Muscle of leg (tissue), 11 donors: Measurements from ENCODE around the gene SEPTIN10. TPM values are rescaled to one million over a fixed set of nuclear protein-coding genes. Genes with fewer than 3 reads are reported as not detected.
A peak's percentile ranks its signal among the peaks of the same experiment; 100 is the strongest.

Experiments
- DNase-seq: peaks from one replicate; pipeline ENCODE4 v3.0.0; 2013
- H3K27ac ChIP-seq: one replicate; pipeline ENCODE4 v1.5.1; 2013; ENCODE audit warnings: mild to moderate bottlenecking, low read length, control low read depth
- H3K27me3 ChIP-seq: one replicate; pipeline ENCODE4 v1.6.1; 2013; ENCODE audit warnings: low read length; ENCODE audit not compliant: control insufficient read depth, insufficient read depth
- H3K36me3 ChIP-seq: one replicate; pipeline ENCODE4 v1.6.1; 2013; ENCODE audit warnings: low read length; ENCODE audit not compliant: control insufficient read depth, insufficient read depth
- H3K4me1 ChIP-seq: one replicate; pipeline ENCODE4 v1.6.1; 2013; ENCODE audit warnings: low read length; ENCODE audit not compliant: control insufficient read depth, insufficient read depth
- H3K4me3 ChIP-seq: one replicate; pipeline ENCODE4 v1.5.1; 2013; ENCODE audit warnings: low read length, control low read depth
- H3K9me3 ChIP-seq: replicated peaks from 2 replicates; pipeline ENCODE4 v1.6.1; 2013; ENCODE audit warnings: low read depth, low read length; ENCODE audit not compliant: control insufficient read depth
- WGBS: methylation state at CpG from one replicate; pipeline ENCODE4 v1.1.5; 2013; ENCODE audit warnings: missing lambda C conversion rate; ENCODE audit not compliant: insufficient coverage; 5-methylcytosine and 5-hydroxymethylcytosine counted together
- polyA plus RNA-seq, 8 donors: library from polyadenylated mRNA; unstranded; fragments of 120-200 nt; gene quantifications; one replicate each; pipeline versions ENCODE4 v1.2.1 to v1.2.3, GENCODE V29; 2013; ENCODE audit warnings: inconsistent platforms in 1 of 8, low replicate concordance in 1 of 8; ENCODE audit not compliant: insufficient read length in 8 of 8, insufficient read depth in 1 of 8
- total RNA-seq: library from RNA; stranded (reverse); fragments of 120-200 nt; gene quantifications from one replicate; pipeline ENCODE4 v1.2.4, GENCODE V29; 2013

SEPTIN10 gene
- total and polyA plus RNA-seq, 9 donors, result 66.7 to 109 (median 78.9) TPM

DNA sequence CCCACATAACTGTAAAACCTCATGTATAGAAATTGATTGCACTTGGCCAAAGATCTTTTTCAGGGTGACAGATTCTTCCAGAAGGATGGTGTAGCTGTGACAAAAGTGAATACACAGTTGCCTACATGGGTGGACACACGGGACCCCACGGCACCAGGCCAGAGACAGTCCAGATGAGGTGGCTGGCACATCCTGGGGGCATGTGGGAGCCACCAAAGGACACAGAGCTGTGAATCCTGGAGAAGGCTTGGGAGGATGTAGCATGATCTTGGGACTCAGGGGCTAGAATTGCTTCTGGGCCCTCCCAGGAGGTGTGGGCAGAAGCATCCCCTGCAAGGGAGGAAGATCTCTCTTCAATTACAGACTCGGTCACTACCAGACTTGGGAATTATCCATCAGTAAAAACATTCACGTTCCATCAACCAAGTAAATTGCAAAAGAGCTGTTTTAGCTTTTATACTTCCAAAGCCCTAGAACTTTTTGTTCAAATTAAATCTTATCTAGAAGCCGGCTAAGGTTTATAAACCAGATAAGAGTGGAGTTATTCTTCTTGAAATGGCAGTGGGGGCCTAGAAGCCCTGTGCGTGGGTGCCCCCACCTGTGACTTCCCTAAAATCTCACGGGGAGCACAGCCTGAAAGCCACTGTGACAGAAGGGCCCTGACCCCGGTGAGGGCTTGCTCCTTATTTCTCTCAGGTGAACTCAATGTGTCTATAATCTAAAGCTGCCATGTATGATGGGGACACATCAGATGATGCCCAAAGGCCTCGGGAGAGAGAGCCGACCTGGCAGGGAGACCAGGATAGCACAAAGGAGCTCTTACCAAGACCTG lies 81.7 kb downstream of the SEPTIN10 start:
- H3K36me3 ChIP-seq, result no peaks in the 10 kb centered on the region
- 89% methylated on average over 5 of the region's 10 CpGs for WGBS
- peaks cover 12% of the 10 kb centered on the region for H3K4me1 ChIP-seq
- no peak overlapping the region for H3K4me3 ChIP-seq
- peaks cover under 1% of the 10 kb centered on the region for H3K27me3 ChIP-seq
- H3K27ac ChIP-seq, result no peak overlapping the region
- DNase-seq, result no peak
- H3K9me3 ChIP-seq, result no peaks in the 10 kb centered on the region

DNA sequence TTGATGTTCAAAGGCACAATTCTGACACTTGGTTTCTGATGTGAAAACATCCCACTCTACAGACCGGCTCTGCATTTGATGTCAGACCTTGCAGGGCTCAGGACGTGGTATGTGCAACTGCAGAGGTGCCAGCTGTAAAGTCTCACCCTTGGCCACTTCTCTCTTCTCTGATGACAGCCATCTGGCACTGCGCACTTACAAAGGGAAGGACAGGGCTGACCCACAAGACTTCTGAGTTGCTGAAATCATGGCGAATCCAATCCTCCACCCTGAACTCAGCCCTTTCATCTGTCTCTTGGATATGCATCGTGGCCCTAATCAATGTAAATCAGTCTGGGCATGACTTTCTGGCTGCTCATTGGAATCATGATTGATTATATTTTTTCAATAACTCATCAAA lies 82.5 kb downstream of the SEPTIN10 start:
- Histone ChIP-seq H3K4me1 (peaks cover 12% of the 10 kb centered on the region), H3K27me3 (peaks cover 2% of the 10 kb centered on the region), H3K36me3 (no peaks in the 10 kb centered on the region), H3K27ac (no peak overlapping the region), H3K4me3 (no peak overlapping the region), H3K9me3 (no peaks in the 10 kb centered on the region)
- WGBS, result 78% methylated on average over 4 of the region's 5 CpGs
- no peak for DNase-seq

DNA sequence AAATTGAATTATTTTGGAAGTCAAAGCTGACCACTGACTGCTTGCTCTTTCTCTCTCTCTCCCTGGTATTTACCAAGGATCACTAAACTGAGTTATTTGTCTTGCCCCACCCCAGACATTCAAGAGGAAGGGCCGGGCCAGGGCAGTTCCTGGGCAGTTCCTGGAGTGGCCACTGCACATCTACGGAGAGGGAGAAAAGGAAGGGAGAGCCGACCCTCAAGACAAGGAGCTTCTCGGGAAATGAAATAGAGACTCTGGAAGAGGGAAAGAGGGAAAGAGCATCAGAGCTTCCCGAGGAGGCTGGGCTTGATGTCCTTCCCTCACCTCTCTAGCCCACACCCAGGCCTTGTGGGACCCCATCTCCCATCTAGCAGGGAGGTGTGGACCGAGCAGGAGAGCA lies 83.1 kb downstream of the SEPTIN10 start:
- Histone ChIP-seq H3K36me3 (no peaks in the 10 kb centered on the region), H3K4me3 (no peak overlapping the region), H3K27ac (no peak overlapping the region), H3K27me3 (peaks cover 2% of the 10 kb centered on the region), H3K4me1 (peaks cover 12% of the 10 kb centered on the region), H3K9me3 (no peaks in the 10 kb centered on the region)
- no peak for DNase-seq
- WGBS, result 41% methylated on average over 4 of the region's 6 CpGs

DNA sequence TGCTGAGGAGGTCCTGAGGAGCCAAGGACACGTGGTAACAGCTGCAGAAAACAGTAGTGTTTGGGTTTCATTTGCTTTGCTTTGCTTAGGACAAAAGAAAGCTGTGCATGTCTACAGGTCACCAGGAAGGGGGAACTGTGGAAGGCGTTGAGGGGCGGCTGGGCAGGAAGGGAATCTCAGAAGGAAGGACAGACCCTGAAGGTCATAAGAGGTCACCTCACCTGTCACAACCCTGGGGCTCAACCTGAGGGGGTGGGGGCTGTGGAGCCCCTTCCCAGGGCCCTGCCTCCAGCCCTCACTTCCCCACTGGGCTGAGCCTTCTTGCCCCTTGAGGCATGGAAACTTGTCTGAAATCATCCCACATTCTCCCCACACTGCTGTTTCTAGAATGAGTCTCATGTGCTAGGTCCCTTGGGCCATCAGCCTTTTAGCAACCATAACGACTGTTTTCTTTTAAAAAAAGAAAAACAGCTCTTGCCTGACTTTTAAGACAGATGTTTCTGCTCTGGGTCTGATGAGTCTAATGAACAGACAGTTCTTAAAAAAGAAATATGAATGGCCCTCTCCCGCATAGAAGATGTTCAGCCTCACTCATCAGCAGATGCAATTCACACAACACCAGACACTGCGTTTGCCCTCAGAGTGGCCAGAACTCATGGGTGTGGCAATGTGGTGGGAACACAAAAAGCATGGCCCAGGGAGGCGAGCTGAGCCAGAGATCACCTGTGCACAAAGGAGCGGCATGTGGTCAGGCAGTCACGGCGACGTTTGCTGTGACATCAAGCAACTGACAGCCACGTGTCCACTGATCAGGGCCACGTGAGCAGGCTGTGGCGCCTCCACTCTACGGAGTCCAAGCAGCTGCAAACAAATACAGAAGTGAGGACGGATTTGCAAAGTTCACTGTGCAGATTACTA lies 84.0 kb downstream of the SEPTIN10 start:
- H3K9me3 ChIP-seq, result no peaks in the 10 kb centered on the region
- H3K4me1 ChIP-seq, result peaks cover 7% of the 10 kb centered on the region
- peaks cover 2% of the 10 kb centered on the region for H3K27me3 ChIP-seq
- H3K36me3 ChIP-seq, result no peaks in the 10 kb centered on the region
- peak; percentile 65 for DNase-seq
- H3K27ac ChIP-seq, result no peak overlapping the region
- H3K4me3 ChIP-seq, result no peak overlapping the region
- 77% methylated on average over 13 of the region's 16 CpGs for WGBS

DNA sequence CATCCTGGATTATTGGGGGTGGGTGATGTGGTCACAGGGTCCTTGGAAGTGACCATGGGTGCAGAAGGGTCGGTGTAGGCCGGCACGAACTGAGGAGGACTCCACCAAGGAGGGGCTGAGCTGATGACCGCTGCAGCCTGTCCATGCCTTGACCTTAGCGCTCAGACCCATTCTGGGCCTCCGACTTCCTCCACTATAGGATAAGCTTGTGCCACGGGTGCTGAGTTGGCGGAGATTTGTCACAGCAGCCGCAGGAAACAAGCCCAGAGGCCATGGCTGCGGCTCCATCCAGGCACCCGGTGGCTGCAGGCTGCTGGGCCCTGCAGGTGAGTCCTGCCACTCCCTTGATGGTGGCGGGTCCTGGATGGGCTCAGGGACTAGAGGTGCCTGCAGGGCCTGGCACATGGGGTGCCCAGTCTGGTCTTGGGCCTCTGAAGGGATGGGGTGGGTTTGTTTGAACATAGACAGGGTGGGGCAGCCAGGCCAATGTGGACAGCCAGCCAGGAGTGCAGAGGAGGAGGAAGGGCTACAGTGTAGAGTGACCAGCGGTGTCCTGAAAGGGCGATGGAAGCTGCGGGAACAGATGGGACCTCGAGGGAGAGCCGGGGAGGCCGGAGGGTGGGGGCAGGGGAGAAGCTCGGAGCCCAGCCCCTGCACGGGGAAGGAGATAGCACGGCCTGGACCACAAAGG lies 84.8 kb downstream of the SEPTIN10 start:
- no peak for DNase-seq
- H3K4me3 ChIP-seq, result no peak overlapping the region
- 81% methylated on average over 15 of the region's 21 CpGs for WGBS
- peaks cover 7% of the 10 kb centered on the region for H3K4me1 ChIP-seq
- H3K36me3 ChIP-seq, result no peaks in the 10 kb centered on the region
- peaks cover 2% of the 10 kb centered on the region for H3K27me3 ChIP-seq
- no peak overlapping the region for H3K27ac ChIP-seq
- no peaks in the 10 kb centered on the region for H3K9me3 ChIP-seq

DNA sequence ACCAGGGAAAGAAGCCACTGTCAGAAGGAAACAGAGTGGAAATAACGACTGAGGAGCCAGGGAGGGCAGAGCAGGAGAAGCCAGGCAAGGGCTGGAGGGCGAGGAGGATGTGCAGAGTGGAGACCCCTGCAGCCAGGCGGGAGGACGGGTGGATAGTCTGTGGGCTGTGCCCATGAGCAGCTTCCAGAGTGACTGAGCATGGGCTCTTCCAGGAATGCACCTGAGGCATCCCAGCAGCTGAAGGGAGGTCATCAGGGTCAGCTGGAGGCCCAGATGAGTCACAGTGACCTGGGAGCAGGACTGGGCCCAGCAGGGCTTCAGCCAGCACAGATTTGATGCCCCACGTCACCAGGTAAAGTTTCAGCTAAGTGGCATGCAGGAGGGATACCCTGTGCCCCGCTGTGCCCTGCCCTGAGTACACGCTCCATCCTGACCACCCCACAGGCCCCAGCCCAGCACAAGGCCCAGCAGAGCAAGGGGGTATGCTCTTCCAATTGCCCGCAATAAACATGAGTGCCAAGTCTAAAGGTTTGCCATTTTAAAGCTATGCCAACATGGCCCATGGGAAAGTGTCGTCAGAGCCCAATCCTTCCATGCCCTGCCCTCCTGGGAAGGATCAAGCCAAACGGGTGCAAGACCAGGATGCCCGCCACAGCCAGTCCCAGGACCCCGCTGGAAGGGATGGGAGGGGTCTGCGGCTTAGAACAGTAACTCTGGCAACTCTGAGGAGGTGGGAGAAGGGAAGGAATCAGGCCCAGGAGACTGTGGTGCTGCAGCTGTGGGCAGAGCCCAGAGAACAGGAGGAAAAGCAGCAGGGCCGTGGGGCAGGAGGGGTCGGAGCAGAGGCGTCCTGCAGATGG lies 85.7 kb downstream of the SEPTIN10 start:
- 87% methylated on average over 13 of the region's 16 CpGs for WGBS
- peaks cover 7% of the 10 kb centered on the region for H3K4me1 ChIP-seq
- peaks cover 2% of the 10 kb centered on the region for H3K27me3 ChIP-seq
- no peak for DNase-seq
- no peak overlapping the region for H3K4me3 ChIP-seq
- H3K27ac ChIP-seq, result no peak overlapping the region
- H3K36me3 ChIP-seq, result no peaks in the 10 kb centered on the region
- H3K9me3 ChIP-seq, result no peaks in the 10 kb centered on the region

DNA sequence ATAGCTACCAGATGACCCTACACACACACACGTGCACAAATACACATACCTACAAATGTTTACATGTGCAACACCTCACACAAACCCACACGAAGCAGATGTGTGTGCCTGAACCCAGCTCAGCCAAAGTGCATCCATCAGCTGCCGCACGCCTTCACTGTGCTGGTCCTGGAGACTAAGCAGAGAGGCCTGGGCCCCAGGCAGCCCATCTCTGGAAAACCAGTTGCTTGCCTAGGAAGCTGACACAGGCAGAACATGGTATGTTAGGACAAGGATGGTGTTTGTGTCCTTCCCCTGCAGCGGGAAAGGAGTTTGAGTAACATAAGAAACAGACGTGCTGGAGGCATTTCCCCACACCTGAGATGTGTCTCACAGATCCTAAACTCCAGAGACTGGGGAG lies 86.7 kb downstream of the SEPTIN10 start:
- Histone ChIP-seq H3K36me3 (no peaks in the 10 kb centered on the region), H3K4me1 (peaks cover 7% of the 10 kb centered on the region), H3K9me3 (no peaks in the 10 kb centered on the region), H3K27me3 (peaks cover 2% of the 10 kb centered on the region), H3K27ac (no peak overlapping the region), H3K4me3 (no peak overlapping the region)
- WGBS, result 80% methylated on average over 4 of the region's 6 CpGs
- no peak for DNase-seq

DNA sequence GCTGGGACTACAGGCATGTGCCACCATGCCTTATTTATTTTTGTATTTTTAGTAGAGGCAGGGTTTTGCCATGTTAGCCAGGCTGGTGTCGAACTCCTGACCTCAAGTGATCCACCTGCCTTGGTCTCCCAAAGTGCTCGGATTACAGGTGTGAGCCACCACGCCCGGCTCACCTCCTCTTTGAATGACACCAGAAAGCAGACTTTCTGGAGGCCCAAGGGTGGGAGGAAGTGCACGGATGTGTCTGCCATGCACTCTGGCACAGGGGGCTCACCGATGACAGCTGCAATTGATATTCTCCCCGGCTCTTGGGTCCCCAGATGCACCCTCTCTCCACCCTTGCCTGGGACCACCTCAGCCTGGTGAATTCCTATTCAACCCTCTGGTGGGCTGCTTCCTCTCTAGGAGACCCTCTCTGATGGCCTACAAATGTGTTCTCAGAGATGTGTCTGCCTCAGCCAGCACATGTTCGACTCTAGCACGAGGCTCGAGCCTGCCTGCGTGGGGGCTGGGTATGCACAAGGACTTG lies 87.3 kb downstream of the SEPTIN10 start:
- WGBS, result 88% methylated on average over 7 of the region's 11 CpGs
- no peak for DNase-seq
- Histone ChIP-seq H3K9me3 (no peaks in the 10 kb centered on the region), H3K27me3 (peaks cover 2% of the 10 kb centered on the region), H3K27ac (no peak overlapping the region), H3K4me3 (no peak overlapping the region), H3K4me1 (peaks cover 7% of the 10 kb centered on the region), H3K36me3 (no peaks in the 10 kb centered on the region)

DNA sequence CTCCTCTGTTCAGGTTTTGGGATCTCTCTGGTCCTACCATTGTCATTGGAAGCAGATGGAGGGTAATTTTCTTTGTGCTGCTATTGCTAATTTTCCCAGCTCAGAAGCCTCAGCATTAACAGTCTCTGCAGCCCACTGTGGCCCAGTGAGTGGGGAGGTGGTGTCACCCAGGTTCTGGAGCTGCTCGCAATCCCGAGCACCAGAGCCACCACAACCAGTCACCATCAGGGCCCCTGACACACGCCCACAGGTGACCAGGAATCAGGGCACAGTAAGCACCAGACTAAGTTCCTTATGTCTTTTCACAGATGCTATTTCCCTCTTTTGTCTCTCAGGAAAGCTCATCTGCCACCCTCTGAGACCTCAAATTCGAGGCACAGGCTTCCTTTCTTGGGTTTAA lies 87.9 kb downstream of the SEPTIN10 start:
- DNase-seq, result no peak
- WGBS, result 81% methylated on average over 3 of the region's 4 CpGs
- no peak overlapping the region for H3K4me3 ChIP-seq
- no peak overlapping the region for H3K27ac ChIP-seq
- peaks cover 2% of the 10 kb centered on the region for H3K27me3 ChIP-seq
- no peaks in the 10 kb centered on the region for H3K36me3 ChIP-seq
- peaks cover 7% of the 10 kb centered on the region for H3K4me1 ChIP-seq
- H3K9me3 ChIP-seq, result no peaks in the 10 kb centered on the region
